Fibroblast of lung (primary cell): Measurements from ENCODE around the gene KDM2B. TPM values are rescaled to one million over a fixed set of nuclear protein-coding genes. Genes with fewer than 3 reads are reported as not detected.

Experiments used
- DNase-seq, 2 donors: peaks; one replicate each; pipeline versions ENCODE4 v3.0.0 to v3.0.0-alpha.2; 2010; ENCODE audit warnings: low read depth in 2 of 2
- H2AFZ ChIP-seq: 2 replicates; pipeline ENCODE4 v1.5.1; 2012; ENCODE audit warnings: low read length, control low read depth, inconsistent platforms
- H3K27ac ChIP-seq: 2 replicates; pipeline ENCODE4 v1.5.1; 2011; ENCODE audit warnings: low read length, control low read depth; ENCODE audit not compliant: insufficient read depth
- H3K27me3 ChIP-seq: 2 replicates; pipeline ENCODE4 v1.5.1; 2011; ENCODE audit warnings: mild to moderate bottlenecking, low read length; ENCODE audit not compliant: control insufficient read depth, insufficient read depth
- H3K36me3 ChIP-seq: 2 replicates; pipeline ENCODE4 v1.5.1; 2011; ENCODE audit warnings: low read length; ENCODE audit not compliant: control insufficient read depth, insufficient read depth
- H3K4me1 ChIP-seq: 2 replicates; pipeline ENCODE4 v1.5.1; 2011; ENCODE audit warnings: low read length; ENCODE audit not compliant: control insufficient read depth, insufficient read depth; ENCODE audit errors: extremely low read depth
- H3K4me2 ChIP-seq: 2 replicates; pipeline ENCODE4 v1.5.1; 2011; ENCODE audit warnings: low read length, control low read depth; ENCODE audit not compliant: insufficient read depth; ENCODE audit errors: extremely low read depth
- H3K4me3 ChIP-seq, 4 experiments: fragments of 200-600 bp in 1 of 4; sonication (generic) in 1 of 4; replicated peaks in 1 of 4; 2 replicates each; pipeline ENCODE4 v1.5.1; 2011 to 2016; ENCODE audit warnings: low read length in 4 of 4, low read depth in 3 of 4, mild to moderate bottlenecking in 3 of 4, control low read depth in 2 of 4, inconsistent platforms in 1 of 4, mixed read lengths in 1 of 4; ENCODE audit not compliant: insufficient read depth in 1 of 4; ENCODE audit errors: control extremely low read depth in 1 of 4
- H3K79me2 ChIP-seq: 2 replicates; pipeline ENCODE4 v1.5.1; 2012; ENCODE audit warnings: mild to moderate bottlenecking, low read length, inconsistent platforms; ENCODE audit not compliant: control insufficient read depth, insufficient read depth
- H3K9ac ChIP-seq: 2 replicates; pipeline ENCODE4 v1.5.1; 2011; ENCODE audit warnings: mild to moderate bottlenecking, low read length, control low read depth; ENCODE audit not compliant: insufficient read depth
- H3K9me3 ChIP-seq: 2 replicates; pipeline ENCODE4 v1.5.1; 2012; ENCODE audit warnings: low read depth, low read length; ENCODE audit not compliant: control insufficient read depth, insufficient read depth
- H4K20me1 ChIP-seq: 2 replicates; pipeline ENCODE4 v1.5.1; 2011; ENCODE audit warnings: low read length; ENCODE audit not compliant: control insufficient read depth, insufficient read depth; ENCODE audit errors: extremely low read depth
- CTCF ChIP-seq, 2 donors: IDR thresholded peaks in 1 of 2; conservative IDR thresholded peaks in 1 of 2; 1 replicate in 1 of 2; 2 replicates in 1 of 2; pipeline ENCODE4 v1.5.1; 2011 to 2012; ENCODE audit warnings: low read length in 2 of 2, control low read depth in 1 of 2, inconsistent platforms in 1 of 2, low read depth in 1 of 2, mild to moderate bottlenecking in 1 of 2
- EZH2 ChIP-seq: IDR thresholded peaks from 2 replicates; pipeline ENCODE4 v1.5.1; 2012; ENCODE audit warnings: low read length, control low read depth, mild to moderate bottlenecking; ENCODE audit errors: missing control alignments
- polyA plus RNA-seq, 2 donors: library from polyadenylated mRNA; depleted of rRNA in 1 of 2; stranded (reverse) in 1 of 2; unstranded in 1 of 2; fragments of >200 nt; gene quantifications; 2 replicates each; pipeline ENCODE4 v1.2.1, GENCODE V29; 2011 to 2012; ENCODE audit warnings: missing spikeins in 1 of 2
- total RNA-seq: library from RNA; depleted of rRNA; stranded (reverse); fragments of >200 nt; gene quantifications from 2 replicates; pipeline ENCODE4 v1.2.1, GENCODE V29; 2014

The KDM2B gene
- total and polyA plus RNA-seq, 2 donors (not counting 1 experiment from before 2014, with no cell fraction given), result 9.8 to 21.6 TPM

- no peaks in the 10 kb centered on the region for H3K27me3 ChIP-seq
- no peak overlapping the region for H3K27ac ChIP-seq
- H3K4me2 ChIP-seq, result no peak overlapping the region
- H2AFZ ChIP-seq, result no peak overlapping the region
- no peak for TF ChIP-seq CTCF (conservative IDR thresholded peaks at IDR 0.05 in 1 of 2, IDR thresholded peaks at IDR 0.05 in 1 of 2; ENCODE audit: low read depth in 1 of 2, low read length in 2 of 2)
- TF ChIP-seq EZH2, result no peak
- H3K9me3 ChIP-seq, result no peaks in the 10 kb centered on the region
- H4K20me1 ChIP-seq, result no peaks in the 10 kb centered on the region
- no peaks in the 10 kb centered on the region for H3K79me2 ChIP-seq
- H3K4me1 ChIP-seq, result no peaks in the 10 kb centered on the region
- DNase-seq, result no peak
- H3K36me3 ChIP-seq, result no peaks in the 10 kb centered on the region
- H3K9ac ChIP-seq, result no peak overlapping the region
- no peak overlapping the region for H3K4me3 ChIP-seq
These were observed 77.4 kb downstream of the KDM2B start for GRCh38 chr12:121503395-121503794.

- no peak overlapping the region for H3K4me2 ChIP-seq
- no peak overlapping the region for H3K9ac ChIP-seq
- H3K27me3 ChIP-seq, result no peaks in the 10 kb centered on the region
- no peak overlapping the region for H3K27ac ChIP-seq
- TF ChIP-seq EZH2, result no peak
- TF ChIP-seq CTCF (conservative IDR thresholded peaks at IDR 0.05 in 1 of 2, IDR thresholded peaks at IDR 0.05 in 1 of 2; ENCODE audit: low read depth in 1 of 2, low read length in 2 of 2), result no peak
- H3K9me3 ChIP-seq, result no peaks in the 10 kb centered on the region
- H3K4me3 ChIP-seq, result no peak overlapping the region
- H3K4me1 ChIP-seq, result no peaks in the 10 kb centered on the region
- no peaks in the 10 kb centered on the region for H3K79me2 ChIP-seq
- DNase-seq, result no peak
- H4K20me1 ChIP-seq, result no peaks in the 10 kb centered on the region
- H3K36me3 ChIP-seq, result no peaks in the 10 kb centered on the region
- H2AFZ ChIP-seq, result no peak overlapping the region
These were observed 78.9 kb downstream of the KDM2B start for GRCh38 chr12:121501946-121502345.

GRCh38 chr12:121499929-121500793 is 80.7 kb downstream of the KDM2B start:
- Histone ChIP-seq H3K27me3 (no peaks in the 10 kb centered on the region), H3K4me2 (peak overlapping the region; percentile 35)
- TF ChIP-seq EZH2, result no peak
- peak; percentile 91 to 95 for TF ChIP-seq CTCF (conservative IDR thresholded peaks at IDR 0.05 in 1 of 2, IDR thresholded peaks at IDR 0.05 in 1 of 2; ENCODE audit: low read depth in 1 of 2, low read length in 2 of 2)

More at GRCh38 chr12:121499929-121500793, 80.7 kb downstream of the KDM2B start:
- DNase-seq, result peak; percentile 43 to 67
- Histone ChIP-seq H3K36me3 (no peaks in the 10 kb centered on the region), H4K20me1 (no peaks in the 10 kb centered on the region), H3K9ac (no peak overlapping the region), H3K79me2 (no peaks in the 10 kb centered on the region), H3K4me3 (no peak overlapping the region), H2AFZ (no peak overlapping the region), H3K4me1 (no peaks in the 10 kb centered on the region), H3K27ac (no peak overlapping the region), H3K9me3 (no peaks in the 10 kb centered on the region)
